SK-N-MC (cell line): Measurements from ENCODE around the gene FAM3B.

ENCODE experiments used
- DNase-seq: peaks from one replicate; pipeline ENCODE4 v3.0.0-alpha.2; 2011; ENCODE audit warnings: low read depth, low spot score
- H3K27ac ChIP-seq: fragments of 200-600 bp; sonication (generic); 2 replicates; pipeline ENCODE4 v1.5.1; 2016; ENCODE audit warnings: mixed run types
- H3K36me3 ChIP-seq: fragments of 200-600 bp; sonication (generic); 2 replicates; pipeline ENCODE4 v1.6.1; 2017; ENCODE audit warnings: antibody characterized with exemption, low read length, mixed read lengths; ENCODE audit not compliant: insufficient read depth
- H3K4me3 ChIP-seq: fragments of 200-600 bp; sonication (generic); 2 replicates; pipeline ENCODE4 v1.5.1; 2016
- H3K9ac ChIP-seq: fragments of 200-600 bp; sonication (generic); 2 replicates; pipeline ENCODE4 v1.8.0; 2017; ENCODE audit warnings: mixed run types, mixed read lengths; ENCODE audit not compliant: insufficient read length
- H3K9me3 ChIP-seq: fragments of 200-600 bp; sonication (generic); 2 replicates; pipeline ENCODE4 v1.6.1; 2017; ENCODE audit warnings: low read depth, mild to moderate bottlenecking, antibody characterized with exemption, low read length, moderate library complexity, mixed read lengths
- EZH2 ChIP-seq: fragments of 200-600 bp; sonication (generic); IDR thresholded peaks from one replicate; pipeline ENCODE4 v1.6.1; 2017; ENCODE audit warnings: antibody characterized with exemption
- FOXP2 ChIP-seq: optimal IDR thresholded peaks from 2 replicates; pipeline ENCODE3; 2011; ENCODE audit warnings: mild to moderate bottlenecking, moderate library complexity; ENCODE audit not compliant: insufficient read depth; ENCODE audit errors: extremely low read length, control extremely low read depth
- POLR2AphosphoS5 ChIP-seq: IDR thresholded peaks from 2 replicates; pipeline ENCODE4 v1.6.1; 2012; ENCODE audit warnings: mild to moderate bottlenecking, low read depth, low read length, borderline replicate concordance

The FAM3B gene

GRCh38 chr21:41375875-41376274 lies 59.3 kb downstream of the FAM3B start:
- TF ChIP-seq FOXP2 (no peak), POLR2AphosphoS5 (no peak), EZH2 (no peak)
- Histone ChIP-seq H3K9me3 (no peaks in the 10 kb centered on the region), H3K36me3 (no peaks in the 10 kb centered on the region), H3K4me3 (no peak overlapping the region), H3K27ac (no peak overlapping the region), H3K9ac (no peak overlapping the region)
- DNase-seq: no peak

- Histone ChIP-seq H3K9me3 (no peaks in the 10 kb centered on the region), H3K27ac (no peak overlapping the region), H3K36me3 (no peaks in the 10 kb centered on the region), H3K4me3 (no peak overlapping the region), H3K9ac (no peak overlapping the region)
- TF ChIP-seq EZH2 (no peak), POLR2AphosphoS5 (no peak), FOXP2 (no peak)
- DNase-seq: no peak
These were observed 61.1 kb downstream of the FAM3B start for GRCh38 chr21:41377715-41378114.

- H3K27ac ChIP-seq: no peak overlapping the region
- DNase-seq: no peak
- no peaks in the 10 kb centered on the region for H3K9me3 ChIP-seq
- TF ChIP-seq EZH2: no peak
- TF ChIP-seq FOXP2: no peak
- no peak for TF ChIP-seq POLR2AphosphoS5
- H3K4me3 ChIP-seq: no peak overlapping the region
- no peaks in the 10 kb centered on the region for H3K36me3 ChIP-seq
- no peak overlapping the region for H3K9ac ChIP-seq
These were observed 62.2 kb downstream of the FAM3B start for GRCh38 chr21:41378849-41379248.

GRCh38 chr21:41379901-41380300 lies 63.3 kb downstream of the FAM3B start:
- H3K9me3 ChIP-seq: no peaks in the 10 kb centered on the region
- no peak overlapping the region for H3K27ac ChIP-seq
- no peak overlapping the region for H3K4me3 ChIP-seq
- no peak for DNase-seq
- no peak overlapping the region for H3K9ac ChIP-seq
- no peaks in the 10 kb centered on the region for H3K36me3 ChIP-seq
- no peak for TF ChIP-seq EZH2
- TF ChIP-seq FOXP2: no peak
- TF ChIP-seq POLR2AphosphoS5: no peak

GRCh38 chr21:41381731-41382130 lies 65.1 kb downstream of the FAM3B start:
- Histone ChIP-seq H3K27ac (no peak overlapping the region), H3K36me3 (no peaks in the 10 kb centered on the region), H3K9me3 (no peaks in the 10 kb centered on the region), H3K4me3 (no peak overlapping the region), H3K9ac (no peak overlapping the region)
- TF ChIP-seq FOXP2: no peak
- no peak for TF ChIP-seq EZH2
- TF ChIP-seq POLR2AphosphoS5: no peak
- DNase-seq: no peak

- Histone ChIP-seq H3K27ac (no peak overlapping the region), H3K4me3 (no peak overlapping the region), H3K9me3 (no peaks in the 10 kb centered on the region), H3K36me3 (no peaks in the 10 kb centered on the region), H3K9ac (no peak overlapping the region)
- no peak for DNase-seq
- TF ChIP-seq EZH2: no peak
- no peak for TF ChIP-seq POLR2AphosphoS5
These were observed 70.6 kb downstream of the FAM3B start for GRCh38 chr21:41387042-41387819.

GRCh38 chr21:41387824-41388223 lies 71.2 kb downstream of the FAM3B start:
- Histone ChIP-seq H3K27ac (no peak overlapping the region), H3K9ac (no peak overlapping the region), H3K36me3 (no peaks in the 10 kb centered on the region), H3K4me3 (no peak overlapping the region), H3K9me3 (no peaks in the 10 kb centered on the region)
- TF ChIP-seq POLR2AphosphoS5 (no peak), FOXP2 (no peak), EZH2 (no peak)
- no peak for DNase-seq

- TF ChIP-seq FOXP2 (no peak), POLR2AphosphoS5 (no peak)
- Histone ChIP-seq H3K27ac (no peak overlapping the region), H3K9me3 (no peaks in the 10 kb centered on the region), H3K4me3 (no peak overlapping the region), H3K9ac (no peak overlapping the region), H3K36me3 (no peaks in the 10 kb centered on the region)
- DNase-seq: no peak
These were observed 71.7 kb downstream of the FAM3B start for GRCh38 chr21:41388259-41388658.

GRCh38 chr21:41390043-41390639 lies 73.5 kb downstream of the FAM3B start:
- Histone ChIP-seq H3K9ac (no peak overlapping the region), H3K36me3 (no peaks in the 10 kb centered on the region), H3K27ac (no peak overlapping the region), H3K4me3 (no peak overlapping the region), H3K9me3 (no peaks in the 10 kb centered on the region)
- DNase-seq: no peak
- TF ChIP-seq POLR2AphosphoS5 (no peak), FOXP2 (no peak), EZH2 (no peak)
